HG02798 (cell line): ENCODE measurements around the gene FAM163A.
"Not testable (repeated sequence)": the region's sequence is repeated elsewhere in the genome, so short reads cannot be mapped to it uniquely, and the experiment has no call there.

ENCODE experiments used
- ATAC-seq: cut with Tn5 transposase; IDR thresholded peaks from one replicate; pipeline ENCODE4 v1.9.1; 2021; ENCODE audit warnings: mild to moderate bottlenecking; ENCODE audit not compliant: unreplicated experiment, poor library complexity

FAM163A gene

DNA sequence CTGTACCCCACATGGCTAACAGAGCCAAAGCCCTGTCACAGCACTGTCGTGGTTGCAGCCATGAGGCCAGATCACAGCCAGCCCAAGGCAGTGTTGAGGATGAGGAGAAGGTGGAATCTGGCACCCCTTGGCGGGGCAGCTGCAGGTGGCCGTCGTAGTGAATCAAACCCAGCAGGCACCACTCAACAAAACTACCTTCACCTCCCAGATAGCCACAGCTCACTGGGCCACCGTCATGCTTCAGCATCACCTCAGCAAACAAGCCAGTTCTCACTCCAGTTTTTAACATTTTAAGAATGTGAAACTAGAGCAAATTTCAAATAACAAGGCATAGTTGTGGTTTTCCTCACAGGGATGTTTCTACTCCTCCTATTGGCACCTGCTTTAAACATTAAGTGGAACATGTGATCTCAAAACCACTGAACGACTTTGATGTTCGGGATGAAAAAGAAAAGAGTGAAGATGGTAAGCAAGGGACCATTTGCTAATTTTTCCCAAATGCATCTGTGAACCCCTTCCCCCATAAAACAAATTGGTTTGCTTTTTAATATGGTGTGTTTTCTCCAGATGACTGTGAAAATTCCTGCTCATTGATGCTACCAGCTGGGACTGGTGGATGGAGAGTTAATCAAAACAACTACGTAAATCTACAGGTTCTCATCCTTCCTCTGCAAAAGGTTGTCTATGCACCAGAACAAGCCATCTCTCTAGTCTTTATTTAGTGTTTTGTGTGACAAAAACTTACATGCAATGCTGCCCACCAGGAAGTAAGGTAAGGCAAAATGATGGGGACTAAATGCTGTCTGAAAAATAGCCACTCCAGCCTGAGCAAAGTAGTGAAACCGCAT lies 89.0 kb downstream of the FAM163A start:
- no peak for ATAC-seq

DNA sequence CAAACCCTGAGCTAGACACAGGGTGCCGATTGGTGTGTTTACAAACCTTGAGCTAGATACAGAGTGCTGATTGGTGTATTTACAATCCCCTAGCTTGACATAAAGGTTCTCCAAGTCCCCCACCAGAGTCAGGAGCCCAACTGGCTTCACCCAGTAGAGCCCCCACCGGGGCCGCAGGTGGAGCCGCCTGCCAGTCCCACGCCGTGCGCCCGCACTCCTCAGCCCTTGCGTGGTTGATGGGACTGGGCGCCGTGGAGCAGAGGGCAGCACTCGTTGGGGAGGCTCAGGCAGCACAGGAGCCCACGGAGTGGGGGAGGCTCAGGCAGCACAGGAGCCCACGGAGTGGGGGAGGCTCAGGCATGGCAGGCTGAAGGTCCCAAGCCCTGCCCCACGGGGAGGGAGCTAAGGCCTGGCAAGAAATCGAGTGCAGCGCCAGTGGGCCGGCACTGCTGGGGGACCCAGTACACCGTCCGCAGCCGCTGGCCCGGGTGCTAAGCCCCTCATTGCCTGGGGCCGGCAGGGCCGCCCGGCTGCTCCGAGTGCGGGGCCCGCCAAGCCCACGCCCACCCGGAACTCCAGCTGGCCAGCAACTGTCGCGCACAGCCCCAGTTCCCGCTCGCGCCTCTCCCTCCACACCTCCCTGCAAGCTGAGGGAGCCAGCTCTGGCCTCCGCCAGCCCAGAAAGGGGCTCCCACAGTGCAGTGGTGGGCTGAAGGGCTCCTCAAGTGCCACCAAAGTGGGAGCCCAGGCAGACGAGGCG lies 93.8 kb downstream of the FAM163A start:
- not testable (repeated sequence) for ATAC-seq

DNA sequence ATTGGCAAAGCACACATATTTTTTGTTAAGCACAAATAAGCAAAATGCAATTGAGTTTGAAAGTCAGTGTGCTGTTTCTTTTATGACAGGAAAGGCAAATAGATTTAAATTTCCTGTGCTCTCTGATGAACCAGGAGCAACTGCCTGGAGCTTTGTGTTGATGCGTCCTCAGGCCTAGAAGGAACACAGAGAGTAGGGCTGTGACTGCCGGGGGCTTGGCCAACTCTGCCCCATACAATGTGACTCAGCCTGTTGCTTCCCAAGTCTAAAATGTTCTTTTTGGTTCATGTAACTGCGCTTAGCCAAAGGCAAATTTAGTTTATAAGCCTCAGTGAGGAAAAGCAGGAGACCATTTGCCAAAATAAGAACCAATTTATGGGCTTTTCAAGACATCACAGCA lies 97.0 kb downstream of the FAM163A start:
- ATAC-seq: no peak

DNA sequence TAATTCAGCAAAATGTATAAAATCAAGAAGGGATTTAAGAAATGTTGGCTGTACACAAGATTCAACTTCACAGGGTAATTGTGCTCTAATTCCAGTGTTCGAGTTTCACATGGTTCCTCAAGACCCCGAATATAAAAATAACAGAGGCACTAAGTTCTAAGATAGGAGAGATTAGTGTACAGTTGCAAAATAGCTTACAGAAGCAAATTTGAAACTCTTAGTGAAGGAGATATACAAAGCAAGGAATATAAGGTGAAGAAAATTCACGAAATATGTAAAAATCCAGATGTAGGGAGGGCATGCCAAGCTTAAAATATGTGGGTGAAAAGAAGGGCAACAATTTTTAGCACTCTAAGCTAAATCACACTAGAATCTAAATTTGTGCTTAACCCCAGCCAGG lies 105.1 kb downstream of the FAM163A start:
- no peak for ATAC-seq

DNA sequence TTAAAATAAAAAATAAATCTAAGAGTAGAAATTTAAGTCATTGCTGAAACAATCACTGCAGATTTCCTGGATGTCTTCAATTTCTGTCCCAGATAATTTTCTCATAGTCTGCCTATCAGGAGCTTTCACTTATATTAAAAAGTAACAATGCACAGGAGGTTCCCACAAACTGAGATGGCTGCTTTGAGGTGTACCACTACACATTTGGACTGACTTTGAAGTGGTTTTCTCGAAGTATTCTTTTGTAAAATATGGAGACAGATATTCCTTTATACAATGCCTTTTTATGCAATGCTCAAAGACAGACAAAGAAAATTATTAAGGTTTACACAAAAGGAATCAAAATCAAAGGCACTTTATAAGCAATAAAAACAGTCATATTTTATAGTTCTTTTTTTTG lies 110.0 kb downstream of the FAM163A start:
- no peak for ATAC-seq

DNA sequence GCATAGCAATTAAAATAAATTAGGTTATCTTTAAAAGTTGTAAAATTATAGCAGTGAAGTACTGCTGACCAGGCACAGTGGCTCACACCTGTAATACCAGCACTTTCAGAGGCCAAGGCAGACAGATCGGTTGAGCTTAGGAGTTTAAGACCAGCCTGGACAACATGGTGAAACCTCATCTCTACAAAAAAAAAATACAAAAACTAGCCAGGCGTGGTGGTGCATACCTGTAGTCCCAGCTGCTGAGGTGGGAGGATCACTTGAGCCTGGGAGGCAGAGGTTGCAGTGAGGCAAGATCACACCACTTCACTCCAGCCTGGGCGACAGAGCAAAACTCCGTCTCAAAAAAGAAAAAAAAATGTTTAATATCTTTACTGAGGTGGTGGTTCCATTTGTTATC lies 112.7 kb downstream of the FAM163A start:
- ATAC-seq: not testable (repeated sequence)

DNA sequence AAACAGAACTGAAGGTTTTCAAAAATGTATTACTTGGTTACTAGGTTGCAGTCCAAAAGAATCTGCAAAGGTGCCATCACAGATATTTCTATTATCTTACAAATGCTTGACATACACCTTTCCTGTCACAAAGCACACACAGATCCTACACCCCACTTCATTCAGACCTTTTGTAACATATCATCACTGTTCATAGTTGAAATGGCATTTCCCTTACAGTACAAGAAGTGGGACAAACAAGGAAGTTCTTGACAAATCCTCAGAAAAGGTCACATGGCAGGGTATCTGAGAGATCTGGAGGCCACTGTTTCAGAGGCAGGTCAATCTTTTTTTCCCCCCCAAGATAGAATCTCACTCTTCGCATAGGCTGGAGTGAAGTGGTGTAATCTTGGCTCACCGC lies 113.2 kb downstream of the FAM163A start:
- ATAC-seq: no peak

DNA sequence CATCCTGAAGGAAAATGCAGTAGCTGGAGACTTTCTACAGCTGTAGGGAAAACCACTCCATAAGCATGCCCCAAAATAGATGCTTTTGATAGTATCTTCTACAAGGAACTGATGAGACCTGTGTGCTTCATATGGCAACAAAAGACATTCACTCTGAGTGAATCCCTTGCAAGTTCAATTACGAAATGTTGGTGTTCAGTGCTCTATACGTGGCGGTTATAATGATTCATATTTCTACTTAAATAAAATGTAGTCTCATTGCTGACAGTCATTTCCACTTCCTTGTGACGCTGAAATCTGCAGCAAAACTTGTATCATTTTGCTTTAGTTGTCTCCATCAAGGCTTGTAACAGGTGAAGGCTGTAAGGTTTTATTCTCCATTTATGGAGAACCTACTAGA lies 113.9 kb downstream of the FAM163A start:
- no peak for ATAC-seq

DNA sequence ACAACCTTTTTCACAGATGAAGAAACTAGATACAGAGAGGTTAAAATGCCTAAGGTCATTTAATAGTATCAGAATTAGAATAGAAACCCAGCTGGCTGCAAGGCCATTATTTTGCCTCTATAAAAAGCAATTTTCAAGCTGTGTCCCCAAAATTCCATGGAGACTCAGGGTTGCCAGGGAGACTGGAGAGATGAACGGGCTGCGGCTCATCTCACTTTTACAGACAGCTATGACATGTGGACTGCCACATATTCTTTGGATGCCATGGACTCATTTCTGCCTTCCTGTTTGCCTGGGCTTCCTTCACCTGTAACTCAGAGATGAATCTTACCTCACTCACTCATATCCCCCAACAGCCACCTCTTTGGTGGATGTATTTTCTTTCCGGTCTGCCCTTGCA lies 117.6 kb downstream of the FAM163A start:
- no peak for ATAC-seq

DNA sequence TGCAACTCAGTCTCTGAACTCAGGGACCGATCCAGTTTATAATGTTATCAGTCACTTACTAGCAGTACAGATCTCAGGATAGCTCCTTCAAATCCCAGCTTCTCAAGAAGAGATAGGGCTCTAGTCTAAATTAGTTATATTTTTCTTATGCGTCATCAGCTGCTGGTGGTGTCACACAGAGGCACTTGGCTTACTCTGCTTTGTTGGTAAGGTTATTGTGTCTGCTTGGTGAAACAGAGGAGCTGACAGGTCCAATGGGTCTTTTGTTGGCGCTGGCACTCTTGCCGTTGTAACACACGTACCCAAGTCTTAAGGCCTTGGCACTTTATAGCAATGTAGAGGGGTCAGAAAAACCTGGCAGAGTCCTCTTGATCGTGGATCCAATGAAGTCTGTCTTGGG lies 122.3 kb downstream of the FAM163A start:
- ATAC-seq: no peak
